PC-9 (cell line): Measurements from ENCODE around the gene ME1. TPM values are rescaled to one million over a fixed set of nuclear protein-coding genes. Genes with fewer than 3 reads are reported as not detected.

Experiments
- BruUV-seq: library from RNA; stranded (reverse); fragments of 400-500 nt; replicated peaks from 2 replicates; lab custom pipeline; 2021; lab: Mats Ljungman, UMichigan
- CTCF ChIA-PET: fragments of 300-600 bp; sonication (Branson Sonifier 250); formaldehyde crosslinking; loops from one replicate; lab custom pipeline; 2022; ENCODE audit warnings: antibody characterized with exemption; lab: Charles Lee
- POLR2A ChIA-PET: fragments of 300-600 bp; sonication (Branson Sonifier 250); formaldehyde crosslinking; loops from one replicate; lab custom pipeline; 2022; ENCODE audit warnings: antibody characterized with exemption; ENCODE audit not compliant: unreplicated experiment; lab: Charles Lee
- DNase-seq, 2 experiments: peaks; one replicate each; pipeline versions ENCODE4 v3.0.0 to v3.0.0-alpha.2; 2015 to 2022; ENCODE audit warnings: mixed read lengths in 1 of 2
- H2AFZ ChIP-seq: fragments of 200-600 bp; sonication (generic); 2 replicates; pipeline ENCODE4 v1.8.1; 2017; ENCODE audit warnings: antibody characterized with exemption
- H3F3A ChIP-seq: fragments of 200-600 bp; sonication (generic); 2 replicates; pipeline ENCODE4 v1.8.1; 2017; ENCODE audit warnings: antibody characterized with exemption, mild to moderate bottlenecking, low read depth; ENCODE audit not compliant: insufficient read depth
- H3K27ac ChIP-seq: fragments of 200-600 bp; sonication (generic); 2 replicates; pipeline ENCODE4 v1.6.1; 2016; ENCODE audit warnings: mixed run types
- H3K27me3 ChIP-seq: fragments of 200-600 bp; sonication (generic); 2 replicates; pipeline ENCODE4 v1.6.1; 2016; ENCODE audit warnings: low read depth, mixed run types; ENCODE audit not compliant: insufficient read depth
- H3K36me3 ChIP-seq: fragments of 200-600 bp; sonication (generic); 2 replicates; pipeline ENCODE4 v1.6.1; 2016; ENCODE audit warnings: low read depth, mixed run types
- H3K4me1 ChIP-seq: fragments of 200-600 bp; sonication (generic); replicated peaks from 2 replicates; pipeline ENCODE4 v1.6.1; 2016; ENCODE audit warnings: mixed run types; ENCODE audit not compliant: insufficient read depth
- H3K4me2 ChIP-seq: fragments of 200-600 bp; sonication (generic); 2 replicates; pipeline ENCODE4 v1.6.1; 2017; ENCODE audit warnings: mixed run types
- H3K4me3 ChIP-seq: fragments of 200-600 bp; sonication (generic); 2 replicates; pipeline ENCODE4 v1.6.1; 2016; ENCODE audit warnings: mixed run types
- H3K79me2 ChIP-seq: fragments of 200-600 bp; sonication (generic); 2 replicates; pipeline ENCODE4 v1.6.1; 2017; ENCODE audit warnings: low read depth, mixed run types
- H3K9me2 ChIP-seq: fragments of 200-600 bp; sonication (generic); 2 replicates; pipeline ENCODE4 v1.8.1; 2017; ENCODE audit warnings: mild to moderate bottlenecking; ENCODE audit not compliant: insufficient read depth
- H3K9me3 ChIP-seq: fragments of 200-600 bp; sonication (generic); 2 replicates; pipeline ENCODE4 v1.8.1; 2016; ENCODE audit warnings: low read depth; ENCODE audit not compliant: insufficient read depth
- H4K20me1 ChIP-seq: fragments of 200-600 bp; sonication (generic); 2 replicates; pipeline ENCODE4 v1.8.1; 2017; ENCODE audit not compliant: insufficient read depth
- CTCF ChIP-seq: fragments of 200-600 bp; sonication (generic); conservative IDR thresholded peaks from 2 replicates; pipeline ENCODE4 v1.6.1; 2017; ENCODE audit warnings: mixed run types, antibody characterized with exemption, mild to moderate bottlenecking, moderate library complexity
- EZH2 ChIP-seq: fragments of 200-600 bp; sonication (generic); IDR thresholded peaks from 2 replicates; pipeline ENCODE4 v1.8.0; 2017; ENCODE audit warnings: antibody characterized with exemption, low read depth
- intact Hi-C: fragments of 100-400 bp; cut with micrococcal nuclease; formaldehyde crosslinking; loops from one replicate; pipeline ENCODE4 v1.10.0; 2022; ENCODE audit not compliant: unreplicated experiment
- total RNA-seq: library from RNA; stranded (reverse); gene quantifications from 2 replicates; pipeline ENCODE4 v1.2.3, GENCODE V29; 2021

Gene ME1
- total RNA-seq, 1 experiment from 2014 or later: 111 TPM

DNA sequence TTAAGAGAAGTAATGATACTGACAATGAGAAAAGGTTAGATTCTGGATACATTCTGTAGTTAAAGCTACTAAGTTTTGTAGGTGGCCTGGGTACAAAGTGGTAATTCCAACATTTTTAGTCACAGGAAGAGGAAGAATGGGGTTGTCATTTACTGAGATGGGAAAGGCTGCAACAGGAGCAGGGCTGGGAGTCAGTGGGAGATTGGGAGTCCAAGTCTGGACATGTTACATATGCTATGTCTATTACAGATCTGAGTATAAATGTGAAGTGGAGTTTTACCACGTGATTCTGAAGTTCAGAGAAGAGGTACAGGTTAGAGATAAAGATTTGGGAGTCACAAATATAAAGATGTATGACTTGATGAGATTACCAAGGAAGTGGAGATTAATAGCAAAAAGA, 121.5 kb downstream of the ME1 start:
- Histone ChIP-seq H2AFZ (no peak overlapping the region), H3K4me3 (no peak overlapping the region), H3F3A (no peaks in the 10 kb centered on the region; the same call in 1 of the 2 replicates), H3K9me3 (no peaks in the 10 kb centered on the region), H3K36me3 (no peaks in the 10 kb centered on the region), H3K4me1 (no peaks in the 10 kb centered on the region), H3K27me3 (no peaks in the 10 kb centered on the region), H3K9me2 (no peaks in the 10 kb centered on the region), H3K79me2 (no peaks in the 10 kb centered on the region), H3K4me2 (no peak overlapping the region), H4K20me1 (no peaks in the 10 kb centered on the region; the same call in none of the 2 replicates), H3K27ac (no peak overlapping the region)
- intact Hi-C loops: loop anchor here (10.0 kb wide), 1 partner anchor 45 kb away; no protein-coding TSS in a partner anchor
- CTCF ChIA-PET: no interaction called here
- POLR2A ChIA-PET: no interaction called here
- no peak for DNase-seq
- TF ChIP-seq EZH2: no peak
- no peak for TF ChIP-seq CTCF
- BruUV-seq: no TSS peak

GRCh38 chr6:83308833-83309232, 122.0 kb downstream of the ME1 start:
- ChIA-PET CTCF (no interaction called here), POLR2A (no interaction called here)
- intact Hi-C loops: loop anchor here (10.0 kb wide), 1 partner anchor 46 kb away; no protein-coding TSS in a partner anchor
- Histone ChIP-seq H3K27me3 (no peaks in the 10 kb centered on the region), H3K9me3 (no peaks in the 10 kb centered on the region), H3K4me2 (no peak overlapping the region), H3K36me3 (no peaks in the 10 kb centered on the region), H3K27ac (no peak overlapping the region), H3K9me2 (no peaks in the 10 kb centered on the region), H3K4me1 (no peaks in the 10 kb centered on the region), H3K79me2 (no peaks in the 10 kb centered on the region), H2AFZ (no peak overlapping the region), H3F3A (no peaks in the 10 kb centered on the region; the same call in 1 of the 2 replicates), H4K20me1 (no peaks in the 10 kb centered on the region; the same call in none of the 2 replicates), H3K4me3 (no peak overlapping the region)
- no peak for TF ChIP-seq EZH2
- no peak for TF ChIP-seq CTCF
- DNase-seq: no peak
- BruUV-seq: no TSS peak

DNA sequence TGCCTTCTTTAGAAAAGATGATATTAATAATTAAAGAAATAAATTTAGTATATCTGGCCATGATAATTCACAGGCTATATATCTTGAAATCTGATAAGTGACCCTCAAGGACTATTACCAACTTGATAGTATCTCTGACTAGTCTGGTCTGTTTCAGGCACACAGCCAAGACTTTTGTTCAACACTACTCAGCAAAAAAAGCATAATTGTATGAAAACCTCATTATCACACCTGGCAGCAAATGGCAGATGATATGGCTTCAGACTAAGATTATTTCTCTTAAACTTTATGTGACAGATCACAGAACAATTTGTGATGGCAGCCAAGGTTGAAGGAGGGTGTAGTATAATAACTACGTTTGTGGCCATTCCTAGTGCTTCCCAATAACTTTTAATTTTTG, 123.0 kb downstream of the ME1 start:
- Histone ChIP-seq H3K79me2 (no peaks in the 10 kb centered on the region), H4K20me1 (no peaks in the 10 kb centered on the region; the same call in none of the 2 replicates), H3F3A (no peaks in the 10 kb centered on the region; the same call in 1 of the 2 replicates), H3K4me1 (no peaks in the 10 kb centered on the region), H3K9me3 (no peaks in the 10 kb centered on the region), H3K4me2 (no peak overlapping the region), H3K27me3 (no peaks in the 10 kb centered on the region), H3K27ac (no peak overlapping the region), H3K9me2 (no peaks in the 10 kb centered on the region), H3K36me3 (no peaks in the 10 kb centered on the region), H3K4me3 (no peak overlapping the region), H2AFZ (no peak overlapping the region)
- no peak for DNase-seq
- no TSS peak for BruUV-seq
- no peak for TF ChIP-seq CTCF
- no peak for TF ChIP-seq EZH2
- ChIA-PET CTCF (no interaction called here), POLR2A (no interaction called here)
- intact Hi-C loops: loop anchor here (10.0 kb wide), 1 partner anchor 47 kb away; no protein-coding TSS in a partner anchor
